Measurements from ENCODE around the gene CDK16.

- TF ChIP-seq CTCF (IDR thresholded peaks at IDR 0.05) (no peak), REST (IDR thresholded peaks at IDR 0.05; ENCODE audit: insufficient read depth in 1 of 2, low read depth in 2 of 2, low read length in 1 of 2) (no peak), TCF7L2 (IDR thresholded peaks at IDR 0.05; ENCODE audit: low read depth, low read length) (no peak), POLR2AphosphoS5 (IDR thresholded peaks at IDR 0.05; ENCODE audit: low read depth, low read length) (no peak), SIN3A (IDR thresholded peaks at IDR 0.05; ENCODE audit: borderline replicate concordance, insufficient read depth, low read depth, low read length) (no peak)
These were observed 46.1 kb downstream of the CDK16 start for GRCh38 chrX:47264483-47265173.

Measured in Panc1 (cell line).